SK-N-SH (cell line): ENCODE results near the gene SRMS.

ENCODE experiments used
- CTCF ChIP-seq: fragments of 200-600 bp; sonication (generic); IDR thresholded peaks from 2 replicates; pipeline ENCODE4 v1.6.1; 2017; ENCODE audit warnings: antibody characterized with exemption, mild to moderate bottlenecking, moderate library complexity
- EP300 ChIP-seq, 2 experiments: IDR thresholded peaks; 2 replicates each; pipeline versions ENCODE4 v1.4.0 to v1.6.1; 2012; ENCODE audit warnings: borderline replicate concordance in 1 of 2, low read depth in 1 of 2, low read length in 1 of 2
- FOXM1 ChIP-seq: IDR thresholded peaks from 2 replicates; pipeline ENCODE4 v1.4.0; 2012; ENCODE audit warnings: low read depth, mild to moderate bottlenecking
- MXI1 ChIP-seq: IDR thresholded peaks from 2 replicates; pipeline ENCODE4 v1.6.1; 2012; ENCODE audit warnings: mild to moderate bottlenecking, low read depth, low read length, improper control_type of control experiment
- NFIC ChIP-seq: IDR thresholded peaks from 2 replicates; pipeline ENCODE4 v1.4.0; 2012; ENCODE audit warnings: borderline replicate concordance
- NRF1 ChIP-seq: IDR thresholded peaks from 2 replicates; pipeline ENCODE4 v1.6.1; 2012; ENCODE audit warnings: low read depth, mild to moderate bottlenecking, low read length
- POLR2AphosphoS5 ChIP-seq: IDR thresholded peaks from 2 replicates; pipeline ENCODE4 v1.6.1; 2012; ENCODE audit warnings: low read depth, low read length
- RAD21 ChIP-seq: IDR thresholded peaks from 2 replicates; pipeline ENCODE4 v1.6.1; 2012; ENCODE audit warnings: mild to moderate bottlenecking, low read length
- RCOR1 ChIP-seq: fragments of 150-350 bp; IDR thresholded peaks from 2 replicates; pipeline ENCODE4 v1.6.1; 2017; ENCODE audit warnings: antibody characterized with exemption, low read length
- REST ChIP-seq: IDR thresholded peaks from 2 replicates; pipeline ENCODE4 v1.6.1; 2012; ENCODE audit warnings: mild to moderate bottlenecking, low read depth, low read length, moderate library complexity
- SMC3 ChIP-seq: IDR thresholded peaks from 2 replicates; pipeline ENCODE4 v1.6.1; 2012; ENCODE audit warnings: low read depth, low read length, improper control_type of control experiment
- TAF1 ChIP-seq: IDR thresholded peaks from 2 replicates; pipeline ENCODE4 v1.6.1; 2012; ENCODE audit warnings: low read depth, mild to moderate bottlenecking, low read length, moderate library complexity, borderline replicate concordance
- YY1 ChIP-seq: IDR thresholded peaks from 2 replicates; pipeline ENCODE4 v1.4.0; 2012; ENCODE audit warnings: low read depth, mild to moderate bottlenecking
- ZBTB33 ChIP-seq: IDR thresholded peaks from 2 replicates; pipeline ENCODE4 v1.4.0; 2012; ENCODE audit warnings: low read depth, borderline replicate concordance

DNA sequence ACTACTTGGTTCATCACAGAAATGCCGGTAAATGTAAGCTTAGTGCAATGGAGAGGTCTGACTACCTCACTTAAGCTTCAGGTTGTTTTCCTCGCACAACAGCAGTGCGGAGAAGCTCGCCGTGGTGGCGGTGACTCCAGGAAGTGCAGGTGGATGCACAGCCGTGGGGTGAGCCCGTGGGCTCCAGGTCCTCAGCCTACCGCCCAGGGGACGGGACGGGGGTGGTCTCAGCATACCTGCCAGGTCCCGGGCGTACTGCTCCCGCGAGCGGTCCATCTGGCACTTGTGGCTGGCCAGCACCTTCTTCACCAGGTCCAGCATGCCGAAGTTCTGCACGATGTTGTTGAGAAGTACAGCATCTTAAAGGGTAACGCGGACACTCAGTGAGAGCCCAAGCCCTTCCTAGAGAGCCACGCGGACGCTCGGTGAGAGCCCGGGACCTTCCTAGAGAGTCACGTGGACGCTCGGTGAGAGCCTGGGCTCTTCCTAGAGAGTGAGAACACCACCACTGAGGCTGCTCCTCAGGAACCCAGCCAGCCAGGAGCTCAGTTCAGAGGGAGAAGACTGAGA is 44.3 kb upstream of the SRMS start:
- no peak for TF ChIP-seq CTCF
- no peak for TF ChIP-seq NFIC
- no peak for TF ChIP-seq NRF1
- TF ChIP-seq FOXM1: no peak
- TF ChIP-seq RCOR1: no peak
- no peak for TF ChIP-seq POLR2AphosphoS5
- TF ChIP-seq RAD21: no peak
- TF ChIP-seq TAF1: no peak
- TF ChIP-seq YY1: no peak
- TF ChIP-seq MXI1: no peak
- no peak for TF ChIP-seq SMC3
- no peak for TF ChIP-seq EP300 (IDR thresholded peaks at IDR 0.05; ENCODE audit: borderline replicate concordance in 1 of 2, low read depth in 1 of 2, low read length in 1 of 2)
- TF ChIP-seq REST: no peak
- TF ChIP-seq ZBTB33: no peak
